ENCODE results near the gene PDCD7. TPM values are rescaled to one million over a fixed set of nuclear protein-coding genes. Genes with fewer than 3 reads are reported as not detected.
A peak's percentile ranks its signal among the peaks of the same experiment; 100 is the strongest.
"Not testable (repeated sequence)": the region's sequence is repeated elsewhere in the genome, so short reads cannot be mapped to it uniquely, and the experiment has no call there.

PDCD7 gene
- total RNA-seq, 2 experiments from 2014 or later = 37.8 to 38.9 TPM

DNA sequence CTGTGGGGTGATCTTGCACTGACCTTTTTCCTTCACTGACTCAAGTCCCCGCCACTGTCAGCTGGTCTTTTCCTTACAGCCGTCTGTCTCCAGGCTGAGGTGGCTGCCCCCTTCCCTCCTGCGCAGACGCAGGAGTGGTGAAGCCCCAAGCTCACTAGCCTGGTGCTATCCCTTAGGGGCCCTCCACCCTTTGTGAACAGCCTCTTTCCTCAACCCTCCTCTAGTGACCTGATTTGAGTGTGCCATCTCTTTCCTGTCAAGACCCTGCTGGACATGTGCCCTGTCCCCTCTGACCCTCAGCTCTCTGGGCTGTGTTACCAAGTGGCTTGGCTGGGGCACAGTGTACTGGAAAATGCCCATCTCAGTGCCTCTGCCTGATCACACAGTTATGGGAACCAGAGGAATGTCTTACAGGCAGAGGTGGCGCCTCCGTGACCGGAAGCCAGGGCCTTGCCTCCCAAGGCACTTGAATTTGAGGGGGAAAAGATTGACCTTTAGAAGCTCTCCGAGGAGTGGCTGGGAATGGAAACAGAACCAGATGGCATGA lies 48.3 kb downstream of the PDCD7 start:
- POLR2A ChIA-PET = no interaction called here
- H3K4me3 Mint-ChIP-seq = no peak overlapping the region
- no peak overlapping the region for H3K27ac Mint-ChIP-seq
- no peaks in the 10 kb centered on the region for H3K9me3 Mint-ChIP-seq
- H3K4me1 Mint-ChIP-seq = peaks cover 11% of the 10 kb centered on the region
- no peak for DNase-seq
- CTCF ChIA-PET = interaction anchor here (1.1 kb wide), 1 partner anchor 31 kb away, joined by 3 read pairs; no protein-coding TSS in a partner anchor
- no peaks in the 10 kb centered on the region for H3K36me3 Mint-ChIP-seq (ENCODE audit: low read depth)
- H3K27me3 Mint-ChIP-seq = peaks cover 26% of the 10 kb centered on the region

DNA sequence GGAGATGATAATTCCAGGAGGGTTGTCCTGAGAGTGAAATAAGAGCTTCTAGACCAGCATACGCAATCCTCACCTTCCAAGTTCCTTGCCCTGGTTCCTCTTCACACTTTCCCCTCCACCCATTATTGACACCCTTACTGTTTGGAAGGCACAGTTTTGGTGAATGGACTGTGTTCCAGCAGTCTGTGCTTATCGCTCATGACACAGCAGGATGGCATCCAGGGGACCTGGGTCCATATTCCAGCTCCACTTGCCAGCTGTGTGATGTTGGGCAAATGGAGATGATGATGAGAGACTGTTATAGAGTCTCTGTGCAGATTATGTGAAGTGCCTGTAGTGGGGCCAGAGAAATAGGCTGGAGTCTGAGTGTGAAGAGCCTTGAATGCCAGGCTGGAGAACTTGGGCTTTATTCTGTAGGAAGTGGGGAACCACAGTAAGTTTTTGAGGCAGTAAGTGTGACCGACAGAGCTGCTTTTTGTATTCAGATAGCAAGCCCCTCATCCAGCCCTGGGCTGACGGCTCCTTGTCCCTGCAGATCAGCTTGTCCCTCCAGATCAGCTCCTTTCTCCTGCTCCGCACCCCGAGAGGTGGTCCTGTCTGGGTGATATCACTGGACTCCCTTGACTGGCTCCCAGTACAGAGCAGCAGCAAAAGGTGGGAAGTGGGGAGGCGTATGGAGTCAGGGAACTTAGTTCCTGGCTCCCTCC lies 49.0 kb downstream of the PDCD7 start:
- Mint-ChIP-seq H3K36me3 (ENCODE audit: low read depth) (no peaks in the 10 kb centered on the region), H3K27me3 (peaks cover 26% of the 10 kb centered on the region), H3K27ac (no peak overlapping the region), H3K4me3 (no peak overlapping the region), H3K4me1 (peaks cover 11% of the 10 kb centered on the region), H3K9me3 (no peaks in the 10 kb centered on the region)
- POLR2A ChIA-PET = interaction anchor here (1.1 kb wide), 1 partner anchor 62 kb away, joined by 3 read pairs; no protein-coding TSS in a partner anchor
- CTCF ChIA-PET = no interaction called here
- DNase-seq = no peak

DNA sequence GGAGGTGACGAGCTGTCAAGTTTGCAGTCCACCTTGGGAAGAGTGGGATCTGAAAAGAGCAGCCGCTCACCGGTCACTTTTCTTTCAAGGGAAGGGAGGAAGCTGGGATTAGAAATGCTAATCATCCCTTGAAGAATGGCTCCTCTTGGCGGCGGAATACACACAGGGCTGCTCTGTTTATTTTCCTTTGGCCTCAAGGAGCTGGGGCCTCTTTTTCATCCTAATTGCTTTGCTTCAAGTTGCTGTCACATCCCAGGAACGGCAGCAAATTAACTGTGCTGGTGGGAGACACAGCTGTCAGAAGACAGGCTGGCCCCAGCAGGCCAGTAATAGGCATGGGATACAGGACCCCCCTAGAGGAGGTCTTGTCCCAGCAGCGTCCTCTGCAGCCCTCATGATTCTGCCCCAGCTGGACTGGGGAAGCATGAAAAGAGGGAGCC lies 50.3 kb downstream of the PDCD7 start:
- H3K27me3 Mint-ChIP-seq = peaks cover 32% of the 10 kb centered on the region
- H3K27ac Mint-ChIP-seq = no peak overlapping the region
- ChIA-PET POLR2A (no interaction called here), CTCF (interaction anchor here (0.6 to 1.5 kb wide), 2 partner anchors 9 to 355 kb away, joined by 3 read pairs; no protein-coding TSS in a partner anchor)
- H3K9me3 Mint-ChIP-seq = no peaks in the 10 kb centered on the region
- no peak for DNase-seq
- no peak overlapping the region for H3K4me3 Mint-ChIP-seq
- peaks cover 11% of the 10 kb centered on the region for H3K4me1 Mint-ChIP-seq
- no peaks in the 10 kb centered on the region for H3K36me3 Mint-ChIP-seq (ENCODE audit: low read depth)

DNA sequence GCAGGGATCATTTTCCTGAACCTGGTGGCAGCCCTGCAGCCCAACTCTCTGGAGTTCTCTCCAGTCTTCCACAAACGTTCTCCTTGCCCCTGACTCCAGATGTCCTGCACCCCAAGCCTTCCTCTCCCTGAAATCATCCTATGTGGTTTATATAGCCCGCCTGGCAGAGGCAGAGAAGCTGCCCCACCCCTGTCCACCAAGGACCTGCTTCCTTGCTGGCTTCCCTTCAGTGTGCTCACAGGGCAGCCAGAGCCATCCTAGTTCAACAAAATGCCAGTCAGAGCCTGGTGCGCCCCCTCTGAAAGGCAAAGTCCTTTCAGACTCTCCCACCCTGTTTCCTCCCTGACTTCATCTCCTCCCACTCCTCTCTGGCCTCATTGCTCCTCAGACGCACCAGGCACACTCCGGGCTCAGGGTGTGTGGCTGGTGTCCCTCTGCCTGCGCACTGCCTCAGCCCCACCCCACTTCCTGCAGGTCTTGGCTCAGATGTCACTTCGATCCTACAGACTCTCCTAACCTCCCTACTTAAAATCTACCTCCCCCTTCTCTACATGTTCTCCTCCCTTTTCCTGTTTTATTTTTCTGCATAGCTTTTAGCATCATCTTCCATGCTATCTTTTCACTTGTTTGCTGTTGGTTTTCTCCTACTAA lies 51.2 kb downstream of the PDCD7 start:
- Mint-ChIP-seq H3K27me3 (peaks cover 38% of the 10 kb centered on the region), H3K9me3 (no peaks in the 10 kb centered on the region), H3K36me3 (ENCODE audit: low read depth) (no peaks in the 10 kb centered on the region), H3K27ac (no peak overlapping the region), H3K4me1 (peaks cover 11% of the 10 kb centered on the region), H3K4me3 (no peak overlapping the region)
- DNase-seq = peak; percentile 38
- ChIA-PET POLR2A (interaction anchor here (1.0 kb wide), 1 partner anchor 205 kb away, joined by 3 read pairs; the partner anchor contains the start of gene PARP16), CTCF (interaction anchor here (1.5 to 1.6 kb wide), 2 partner anchors 8 to 134 kb away, joined by 3 read pairs; no protein-coding TSS in a partner anchor)

DNA sequence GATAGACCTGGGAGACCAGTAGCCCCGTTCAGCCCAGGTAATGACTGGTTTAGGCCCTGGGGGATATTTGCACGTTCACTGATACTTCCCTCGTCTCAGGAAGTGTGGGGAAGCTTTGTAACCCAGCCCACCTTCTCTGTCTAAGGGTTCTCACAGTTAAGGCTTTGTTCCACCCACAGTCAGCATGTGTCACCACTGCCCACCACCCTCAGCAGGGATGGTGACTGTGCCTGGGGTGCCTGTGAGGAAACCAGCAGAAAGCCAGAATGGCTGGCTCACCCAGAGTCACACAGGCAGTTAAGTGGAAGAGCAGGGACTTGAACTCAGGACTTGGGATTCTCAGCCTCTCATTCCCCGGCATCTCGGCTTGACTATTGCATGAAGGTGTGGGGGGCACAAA lies 51.9 kb downstream of the PDCD7 start:
- Mint-ChIP-seq H3K4me1 (peaks cover 11% of the 10 kb centered on the region), H3K36me3 (ENCODE audit: low read depth) (no peaks in the 10 kb centered on the region), H3K27ac (no peak overlapping the region), H3K9me3 (no peaks in the 10 kb centered on the region), H3K27me3 (peaks cover 38% of the 10 kb centered on the region), H3K4me3 (no peak overlapping the region)
- DNase-seq = no peak
- ChIA-PET CTCF (interaction anchor here (1.6 kb wide), 1 partner anchor 135 kb away, joined by 3 read pairs; no protein-coding TSS in a partner anchor), POLR2A (interaction anchor here (1.0 kb wide), 1 partner anchor 205 kb away, joined by 3 read pairs; the partner anchor contains the start of gene PARP16)

DNA sequence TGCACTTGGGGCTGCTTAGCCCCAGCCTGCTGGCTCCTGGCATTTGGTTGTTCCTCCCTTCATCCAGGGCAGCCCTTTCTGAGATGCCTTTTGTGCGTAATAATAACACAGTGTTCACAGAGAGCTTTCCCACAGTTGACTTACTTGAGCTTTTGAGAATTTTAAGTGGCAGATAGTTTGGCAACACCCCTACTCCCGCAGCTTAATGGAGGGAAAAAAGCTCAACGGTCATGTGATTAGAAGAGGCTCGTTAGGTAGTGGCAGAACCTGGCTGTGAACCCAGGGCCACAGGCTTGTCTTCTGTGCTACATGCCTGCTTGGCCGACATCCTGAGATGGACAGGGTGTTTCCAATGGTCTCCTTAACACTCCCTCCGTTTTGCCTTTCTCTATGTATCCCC lies 52.3 kb downstream of the PDCD7 start:
- Mint-ChIP-seq H3K9me3 (no peaks in the 10 kb centered on the region), H3K36me3 (ENCODE audit: low read depth) (no peaks in the 10 kb centered on the region), H3K4me1 (peaks cover 13% of the 10 kb centered on the region), H3K27ac (no peak overlapping the region), H3K4me3 (no peak overlapping the region), H3K27me3 (peaks cover 41% of the 10 kb centered on the region)
- CTCF ChIA-PET = interaction anchor here (1.5 to 1.6 kb wide), 2 partner anchors 47 to 135 kb away, joined by 3 read pairs; no protein-coding TSS in a partner anchor
- POLR2A ChIA-PET = interaction anchor here (1.0 kb wide), 1 partner anchor 206 kb away, joined by 3 read pairs; the partner anchor contains the start of gene PARP16
- no peak for DNase-seq

DNA sequence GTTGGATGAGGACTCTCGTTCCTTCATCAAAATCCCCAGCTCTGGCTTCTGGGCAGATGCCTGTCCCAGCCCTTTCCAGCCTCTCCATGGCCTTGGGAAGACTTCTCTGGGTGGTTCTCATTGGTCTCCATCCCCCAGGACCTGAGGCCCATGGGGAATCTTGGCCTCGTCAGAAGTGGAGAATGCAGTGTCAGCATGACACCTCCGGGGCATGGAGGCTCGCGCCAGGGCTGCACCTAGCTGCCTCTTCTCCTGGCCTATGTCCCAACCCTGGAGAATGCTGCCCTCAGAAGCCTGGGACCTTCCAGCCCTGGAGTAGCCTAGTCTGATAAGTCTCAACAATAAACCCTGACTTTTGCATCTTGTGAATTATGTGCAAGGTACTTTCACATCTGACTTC lies 54.0 kb downstream of the PDCD7 start:
- ChIA-PET CTCF (interaction anchor here (1.5 to 2.2 kb wide), 2 partner anchors 27 to 46 kb away, joined by 3 to 7 read pairs; no protein-coding TSS in a partner anchor), POLR2A (no interaction called here)
- H3K4me1 Mint-ChIP-seq = peaks cover 13% of the 10 kb centered on the region
- H3K4me3 Mint-ChIP-seq = no peak overlapping the region
- H3K27me3 Mint-ChIP-seq = peaks cover 41% of the 10 kb centered on the region
- no peaks in the 10 kb centered on the region for H3K36me3 Mint-ChIP-seq (ENCODE audit: low read depth)
- no peaks in the 10 kb centered on the region for H3K9me3 Mint-ChIP-seq
- no peak for DNase-seq
- no peak overlapping the region for H3K27ac Mint-ChIP-seq

DNA sequence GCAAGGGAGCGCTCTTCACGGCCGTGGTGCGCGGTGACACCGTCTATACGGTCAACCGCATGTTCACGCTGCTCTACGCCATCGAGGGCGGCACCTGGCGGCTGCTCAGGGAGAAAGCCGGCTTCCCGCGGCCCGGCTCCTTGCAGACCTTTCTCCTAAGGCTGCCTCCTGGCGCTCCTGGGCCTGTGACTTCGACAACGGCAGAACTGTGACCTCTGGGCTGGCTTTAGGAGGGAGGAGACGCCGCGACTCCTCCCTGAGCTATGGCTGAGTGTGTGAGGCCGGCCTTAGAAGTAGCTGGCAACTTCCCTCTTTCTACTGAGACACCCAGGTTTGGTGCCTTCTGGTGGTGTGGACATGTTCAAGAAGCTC lies 55.6 kb downstream of the PDCD7 start:
- H3K4me1 Mint-ChIP-seq = peaks cover 11% of the 10 kb centered on the region
- H3K27ac Mint-ChIP-seq = no peak overlapping the region

DNA sequence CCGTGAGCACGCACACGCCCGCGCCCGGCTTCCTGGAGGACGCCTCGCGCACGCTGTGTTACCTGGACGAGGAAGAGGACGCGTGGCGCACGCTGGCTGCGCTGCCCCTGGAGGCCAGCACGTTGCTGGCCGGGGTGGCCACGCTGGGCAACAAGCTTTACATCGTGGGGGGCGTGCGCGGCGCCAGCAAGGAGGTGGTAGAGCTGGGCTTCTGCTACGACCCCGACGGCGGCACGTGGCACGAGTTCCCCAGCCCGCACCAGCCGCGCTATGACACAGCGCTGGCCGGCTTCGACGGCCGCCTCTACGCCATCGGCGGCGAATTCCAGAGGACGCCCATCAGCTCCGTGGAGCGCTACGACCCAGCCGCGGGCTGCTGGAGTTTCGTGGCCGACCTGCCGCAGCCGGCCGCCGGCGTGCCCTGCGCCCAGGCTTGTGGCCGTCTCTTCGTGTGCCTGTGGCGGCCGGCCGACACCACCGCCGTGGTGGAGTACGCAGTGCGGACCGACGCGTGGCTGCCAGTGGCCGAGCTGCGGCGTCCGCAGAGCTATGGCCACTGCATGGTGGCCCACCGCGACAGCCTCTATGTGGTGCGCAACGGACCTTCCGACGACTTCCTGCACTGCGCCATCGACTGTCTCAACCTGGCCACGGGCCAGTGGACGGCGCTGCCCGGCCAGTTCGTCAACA lies 56.2 kb downstream of the PDCD7 start:
- Mint-ChIP-seq H3K9me3 (no peaks in the 10 kb centered on the region), H3K27me3 (peaks cover 22% of the 10 kb centered on the region), H3K4me3 (no peak overlapping the region), H3K27ac (no peak overlapping the region), H3K4me1 (peaks cover 6% of the 10 kb centered on the region), H3K36me3 (ENCODE audit: low read depth) (no peaks in the 10 kb centered on the region)
- POLR2A ChIA-PET = no interaction called here
- DNase-seq = no peak
- CTCF ChIA-PET = interaction anchor here (1.1 to 2.5 kb wide), 6 partner anchors 10 to 44 kb away, joined by 3 to 14 read pairs (median 8); no protein-coding TSS in a partner anchor

More for the DNA sequence above, 55.6 kb downstream of the PDCD7 start:
- DNase-seq = peak; percentile 50
- H3K4me3 Mint-ChIP-seq = no peak overlapping the region
- ChIA-PET CTCF (interaction anchor here (1.1 to 2.5 kb wide), 7 partner anchors 9 to 47 kb away, joined by 3 to 14 read pairs (median 8); no protein-coding TSS in a partner anchor), POLR2A (no interaction called here)
- H3K27me3 Mint-ChIP-seq = peaks cover 27% of the 10 kb centered on the region
- no peaks in the 10 kb centered on the region for H3K36me3 Mint-ChIP-seq (ENCODE audit: low read depth)
- H3K9me3 Mint-ChIP-seq = no peaks in the 10 kb centered on the region

DNA sequence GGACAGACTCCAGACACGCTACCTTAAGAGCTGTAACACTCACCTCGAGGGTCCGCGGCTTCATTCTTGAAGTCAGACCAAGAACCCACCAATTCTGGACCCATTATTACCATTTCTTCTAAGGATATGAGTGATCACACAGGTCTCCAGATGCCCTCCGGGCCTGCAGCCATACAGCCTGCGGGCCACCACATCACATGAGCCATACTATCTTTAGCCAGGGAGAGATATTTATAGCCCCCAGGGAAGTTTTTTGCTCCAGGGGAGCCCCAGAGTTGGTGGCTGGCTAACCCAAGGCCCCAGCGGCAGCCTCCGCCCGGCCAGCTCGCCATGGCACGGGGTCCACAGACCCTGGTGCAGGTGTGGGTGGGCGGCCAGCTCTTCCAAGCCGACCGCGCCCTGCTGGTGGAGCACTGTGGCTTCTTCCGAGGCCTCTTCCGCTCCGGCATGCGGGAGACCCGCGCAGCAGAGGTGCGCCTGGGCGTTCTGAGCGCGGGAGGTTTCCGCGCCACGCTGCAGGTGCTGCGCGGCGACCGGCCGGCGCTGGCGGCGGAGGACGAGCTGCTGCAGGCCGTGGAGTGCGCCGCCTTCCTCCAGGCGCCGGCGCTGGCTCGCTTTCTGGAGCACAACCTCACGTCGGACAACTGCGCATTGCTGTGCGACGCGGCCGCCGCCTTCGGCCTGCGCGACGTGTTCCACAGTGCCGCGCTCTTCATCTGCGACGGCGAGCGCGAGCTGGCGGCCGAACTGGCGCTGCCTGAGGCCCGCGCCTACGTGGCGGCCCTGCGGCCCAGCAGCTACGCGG lies 56.9 kb downstream of the PDCD7 start, which contains the start of gene KBTBD13:
TSS of gene KBTBD13 (plus strand) at position 261 of the 805 bp plus-strand sequence. CDS start at position 331, 70 bp downstream.
- Mint-ChIP-seq H3K9me3 (no peaks in the 10 kb centered on the region), H3K27ac (no peak within 1 kb of the TSS), H3K4me3 (no peak within 1 kb of the TSS), H3K4me1 (peaks cover 2% of the 10 kb centered on the region), H3K36me3 (ENCODE audit: low read depth) (no peaks in the 10 kb centered on the region), H3K27me3 (peaks cover 20% of the 10 kb centered on the region)
- no peak for DNase-seq
- ChIA-PET CTCF (interaction anchor here (1.9 to 2.5 kb wide), 3 partner anchors 10 to 43 kb away, joined by 5 to 14 read pairs (median 8); no protein-coding TSS in a partner anchor), POLR2A (no interaction called here)

DNA sequence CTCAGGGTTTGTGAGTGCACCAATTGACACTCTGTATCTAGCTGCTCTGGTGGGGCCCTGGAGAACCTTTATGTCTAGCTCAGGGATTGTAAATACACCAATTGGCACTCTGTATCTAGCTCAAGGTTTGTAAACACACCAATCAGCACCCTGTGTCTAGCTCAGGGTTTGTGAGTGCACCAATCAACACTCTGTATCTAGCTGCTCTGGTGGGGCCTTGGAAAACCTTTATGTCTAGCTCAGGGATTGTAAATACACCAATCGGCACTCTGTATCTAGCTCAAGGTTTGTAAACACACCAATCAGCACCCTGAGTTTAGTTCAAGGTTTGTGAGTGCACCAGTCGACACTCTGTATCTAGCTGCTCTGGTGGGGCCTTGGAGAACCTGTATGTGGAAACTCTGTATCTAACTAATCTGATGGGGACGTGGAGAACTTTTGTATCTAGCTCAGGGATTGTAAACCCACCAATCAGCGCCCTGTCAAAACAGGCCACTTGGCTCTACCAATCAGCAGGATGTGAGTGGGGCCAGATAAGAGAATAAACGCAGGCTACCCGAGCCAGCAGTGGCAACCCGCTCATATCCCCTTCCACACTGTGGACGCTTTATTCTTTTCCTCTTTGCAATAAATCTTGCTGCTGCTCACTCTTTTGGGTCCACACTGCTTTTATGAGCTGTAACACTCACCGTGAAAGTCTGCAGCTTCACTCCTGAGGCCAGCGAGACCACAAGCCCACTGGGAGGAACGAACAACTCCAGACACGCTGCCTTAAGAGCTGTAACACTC lies 57.8 kb downstream of the PDCD7 start:
- peaks cover 20% of the 10 kb centered on the region for H3K27me3 Mint-ChIP-seq
- H3K4me1 Mint-ChIP-seq; H3K4me3 Mint-ChIP-seq; POLR2A ChIA-PET; H3K9me3 Mint-ChIP-seq; H3K27ac Mint-ChIP-seq; H3K36me3 Mint-ChIP-seq (ENCODE audit: low read depth); DNase-seq; CTCF ChIA-PET: not testable (repeated sequence)
